Stimulated activated CD4-positive, alpha-beta T cell treated with anti-CD3 and anti-CD28 coated beads, Interleukin-15, amount 100 ng/mL, for 24 hours (primary cell): Measurements from ENCODE around the gene EML3.
"Not testable (repeated sequence)": the region's sequence is repeated elsewhere in the genome, so short reads cannot be mapped to it uniquely, and the experiment has no call there.

Experiments used
- DNase-seq: peaks from one replicate; pipeline ENCODE4 v3.0.0-alpha.2; 2020

The EML3 gene

GRCh38 chr11:62599069-62599696 is 13.4 kb downstream of the EML3 start:
- DNase-seq, result peak; percentile 97

GRCh38 chr11:62595124-62595523 is 17.5 kb downstream of the EML3 start:
- no peak for DNase-seq

DNA sequence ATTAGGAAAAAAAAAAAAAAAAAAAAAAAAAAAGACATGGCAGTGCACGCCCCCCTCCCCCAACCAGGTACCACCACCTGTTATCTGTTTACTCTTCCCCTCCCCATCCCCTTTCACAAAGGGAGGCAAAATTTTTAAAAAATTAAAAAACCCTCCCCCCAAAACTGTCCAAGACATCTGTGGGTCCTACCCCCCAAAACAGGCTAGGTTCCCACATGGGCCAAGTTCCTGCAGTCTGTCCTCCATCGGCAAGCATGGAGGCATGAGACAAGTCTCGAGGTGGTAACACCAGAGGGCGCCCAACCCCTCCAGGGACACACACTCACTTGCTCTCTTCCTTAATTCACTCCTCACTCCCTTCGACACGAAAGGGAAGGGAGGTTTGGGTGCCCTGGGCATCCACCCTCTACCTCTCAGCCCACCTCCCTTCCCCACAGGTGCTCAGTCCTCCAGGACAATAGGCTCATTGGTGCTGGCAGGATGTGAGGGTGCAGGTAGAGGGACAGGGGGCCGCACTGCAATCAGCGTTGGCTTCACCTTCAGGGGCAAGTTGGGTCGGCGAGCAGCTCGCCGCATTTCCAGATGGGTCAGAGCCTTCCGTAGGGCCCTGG is 19.0 kb downstream of the EML3 start:
- DNase-seq, result peak; percentile 88

DNA sequence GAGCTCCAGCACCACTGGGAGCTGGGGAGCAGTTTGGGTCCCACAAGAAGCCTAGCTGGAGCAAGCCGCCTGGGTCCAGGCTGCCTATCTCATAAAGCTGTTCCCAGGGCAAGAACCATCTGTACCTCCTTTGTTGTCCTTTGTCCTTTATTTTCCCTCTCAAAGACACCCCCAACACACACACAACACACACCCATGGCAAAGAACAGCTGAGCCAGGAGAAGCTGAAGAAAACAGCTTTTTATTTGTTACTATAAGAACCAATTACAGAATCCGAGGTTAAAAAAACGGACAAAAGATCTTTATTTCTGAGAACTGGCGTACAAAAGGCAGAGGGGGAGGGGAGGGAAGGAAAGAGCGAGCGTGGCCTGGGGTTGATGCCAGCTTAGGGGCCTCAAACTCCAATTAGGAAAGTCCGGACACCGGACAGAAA is 19.6 kb downstream of the EML3 start:
- no peak for DNase-seq

- DNase-seq, result no peak
Observed at GRCh38 chr11:62592146-62592815, 20.3 kb downstream of the EML3 start.

DNA sequence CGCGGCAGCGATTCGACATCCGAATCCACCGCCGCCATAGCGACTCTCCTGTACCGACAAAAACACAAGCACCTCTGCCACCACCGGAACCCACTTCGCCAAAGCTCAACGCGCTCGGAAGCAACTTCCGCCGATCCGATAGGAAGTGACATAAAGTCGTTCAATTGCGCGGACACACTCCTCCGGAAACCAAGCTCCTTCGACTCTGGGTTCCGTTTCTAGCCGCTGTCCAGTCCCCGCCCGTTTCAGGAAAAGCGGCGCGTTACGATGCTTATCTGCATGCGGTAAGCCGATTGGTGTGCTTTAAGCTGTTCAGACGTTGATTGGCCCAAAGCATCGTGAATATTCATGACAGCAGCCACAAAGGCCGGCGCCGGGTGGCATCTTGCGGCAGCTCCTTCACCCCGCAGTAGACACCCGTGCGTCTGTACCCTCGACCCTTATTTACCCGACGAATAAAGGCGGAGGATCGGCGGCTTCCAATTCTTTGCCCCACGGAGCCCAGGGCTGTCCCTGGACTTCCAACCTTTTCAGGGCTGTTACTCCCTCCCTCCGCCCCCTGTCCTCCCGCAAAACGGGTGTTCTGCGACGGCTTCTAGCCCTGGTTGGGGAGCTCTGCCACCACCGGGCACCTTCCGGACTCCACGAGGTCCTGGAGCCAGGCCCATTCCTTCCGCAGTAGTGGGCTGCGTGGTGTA is 21.0 kb downstream of the EML3 start, which contains the start of gene TUT1:
TSS of gene TUT1 (minus strand) at position 76 of the 698 bp plus-strand sequence. CDS start at position 38, 38 bp downstream.
- peak; percentile 95 for DNase-seq

DNA sequence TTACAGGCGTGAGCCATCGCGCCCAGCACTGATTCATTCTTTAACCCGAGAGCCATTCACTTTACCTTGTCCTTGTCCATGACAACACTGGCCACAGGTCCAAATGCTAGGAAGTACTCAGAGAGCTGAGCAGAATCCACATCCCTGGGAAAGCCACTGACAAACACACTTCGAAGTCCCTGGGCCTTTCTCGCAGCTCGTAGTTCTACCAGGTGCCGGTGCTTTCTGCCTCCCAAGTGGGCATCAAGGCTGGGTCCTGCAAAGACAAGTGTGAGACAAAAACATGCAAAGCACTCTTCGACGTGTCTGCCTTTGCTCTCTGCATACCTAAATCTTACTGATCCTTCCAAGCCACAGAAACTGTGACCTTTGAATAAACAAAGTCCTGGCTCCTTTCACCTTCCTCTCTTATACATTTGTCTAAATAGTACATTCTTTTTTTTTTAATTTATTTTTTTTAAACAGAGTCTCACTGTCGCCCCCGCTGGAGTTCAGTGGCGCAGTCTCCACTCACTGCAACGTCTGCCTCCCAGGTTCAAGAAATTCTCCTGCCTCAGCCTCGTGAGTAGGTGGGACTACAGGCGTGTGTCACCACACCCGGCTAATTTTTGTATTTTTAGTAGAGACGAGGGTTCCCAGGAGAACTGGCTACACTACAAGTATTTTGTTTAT is 23.5 kb downstream of the EML3 start:
- peak; percentile 44 for DNase-seq

- DNase-seq, result not testable (repeated sequence)
Observed at GRCh38 chr11:62585356-62585755, 27.2 kb downstream of the EML3 start.

DNA sequence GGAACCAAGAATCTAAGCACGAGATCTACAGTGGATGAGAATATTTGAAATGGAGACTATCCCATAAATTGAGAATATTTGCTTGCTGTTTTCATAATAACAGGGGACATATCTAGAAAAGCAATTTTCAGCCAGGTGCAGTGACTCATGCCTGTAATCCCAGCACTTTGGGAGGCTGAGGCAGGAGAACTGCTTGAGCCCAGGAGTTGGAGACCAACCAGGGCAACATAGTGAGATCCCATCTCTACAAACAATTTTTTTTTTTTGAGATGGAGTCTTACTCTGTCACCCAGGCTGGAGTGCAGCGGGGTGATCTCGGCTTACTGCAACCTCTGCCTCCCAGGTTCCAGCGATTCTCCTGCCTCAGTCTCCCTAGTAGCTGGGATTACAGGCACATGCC is 30.8 kb downstream of the EML3 start:
- DNase-seq, result not testable (repeated sequence)

DNA sequence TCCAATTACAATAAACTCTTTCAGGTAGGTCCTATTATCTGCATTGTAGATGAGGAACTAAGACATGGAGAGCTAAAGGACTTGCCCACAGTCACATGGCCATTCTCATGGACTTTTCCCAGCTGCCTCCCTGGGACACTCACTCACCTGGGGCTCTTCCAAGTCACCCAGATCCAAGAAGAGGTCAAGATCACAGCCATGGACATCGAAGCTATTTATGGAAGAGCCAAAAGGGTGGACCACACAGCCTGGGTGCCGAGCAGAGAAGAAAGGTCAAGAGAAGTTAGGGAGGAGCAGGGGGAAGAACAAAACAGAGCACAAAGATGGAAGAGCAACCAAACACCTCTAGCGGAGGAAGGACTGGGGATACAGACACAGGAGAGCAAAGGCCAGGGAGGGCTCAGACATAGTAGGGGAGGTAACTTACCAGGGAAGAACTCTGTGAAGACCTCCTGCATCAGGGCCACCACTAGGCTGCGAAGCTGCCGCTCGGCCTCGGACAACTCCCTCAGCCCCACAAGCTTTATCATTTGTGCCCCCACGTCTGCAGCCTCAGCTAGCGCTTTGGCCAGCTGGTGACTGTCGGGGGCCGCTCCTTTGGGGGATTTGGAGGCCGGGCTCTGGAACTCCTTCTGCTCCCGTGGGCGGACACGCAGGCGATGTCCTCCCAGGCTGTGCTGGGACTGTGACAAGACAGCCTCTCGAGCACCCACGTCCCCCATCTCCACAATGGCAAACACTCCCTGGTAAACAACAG is 31.4 kb downstream of the EML3 start:
- DNase-seq, result no peak

DNA sequence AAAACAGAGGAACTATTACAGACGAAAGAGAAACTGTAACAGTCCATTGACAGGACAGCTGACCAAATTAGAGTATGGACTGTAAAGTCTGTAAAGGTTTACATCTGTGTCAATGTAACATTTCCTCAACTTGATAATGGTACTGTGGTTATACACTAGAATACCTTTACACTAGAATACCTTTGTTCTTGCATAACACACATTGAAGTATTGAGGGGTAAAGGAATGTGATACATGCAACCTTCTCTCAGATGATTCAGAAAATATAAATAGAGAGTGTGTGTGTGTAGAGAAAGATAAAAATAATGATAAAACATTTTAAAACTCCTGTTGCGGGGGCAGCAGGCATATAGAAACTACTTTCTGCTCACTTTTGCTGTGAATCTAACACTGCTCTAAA is 33.3 kb downstream of the EML3 start:
- no peak for DNase-seq

DNA sequence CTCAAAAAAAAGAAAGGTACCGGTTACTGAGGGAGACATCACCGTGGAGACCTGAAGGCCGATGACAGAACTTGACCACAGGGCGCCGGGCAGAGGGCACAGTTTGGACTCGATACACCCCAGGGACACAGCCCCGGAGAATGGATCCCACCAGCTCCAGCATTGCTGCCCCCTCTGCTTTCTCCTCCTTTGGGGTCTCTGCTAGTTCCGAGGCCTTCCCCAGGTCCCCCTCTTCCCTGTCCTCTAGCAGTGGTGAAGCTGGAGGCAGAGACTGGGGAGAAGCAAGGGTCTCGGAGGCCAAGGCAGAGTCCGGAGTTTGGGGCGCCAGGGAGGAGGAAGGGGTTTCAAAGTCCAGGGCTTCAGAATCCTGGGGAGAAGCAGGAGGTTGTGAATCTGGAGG is 34.0 kb downstream of the EML3 start:
- no peak for DNase-seq

DNA sequence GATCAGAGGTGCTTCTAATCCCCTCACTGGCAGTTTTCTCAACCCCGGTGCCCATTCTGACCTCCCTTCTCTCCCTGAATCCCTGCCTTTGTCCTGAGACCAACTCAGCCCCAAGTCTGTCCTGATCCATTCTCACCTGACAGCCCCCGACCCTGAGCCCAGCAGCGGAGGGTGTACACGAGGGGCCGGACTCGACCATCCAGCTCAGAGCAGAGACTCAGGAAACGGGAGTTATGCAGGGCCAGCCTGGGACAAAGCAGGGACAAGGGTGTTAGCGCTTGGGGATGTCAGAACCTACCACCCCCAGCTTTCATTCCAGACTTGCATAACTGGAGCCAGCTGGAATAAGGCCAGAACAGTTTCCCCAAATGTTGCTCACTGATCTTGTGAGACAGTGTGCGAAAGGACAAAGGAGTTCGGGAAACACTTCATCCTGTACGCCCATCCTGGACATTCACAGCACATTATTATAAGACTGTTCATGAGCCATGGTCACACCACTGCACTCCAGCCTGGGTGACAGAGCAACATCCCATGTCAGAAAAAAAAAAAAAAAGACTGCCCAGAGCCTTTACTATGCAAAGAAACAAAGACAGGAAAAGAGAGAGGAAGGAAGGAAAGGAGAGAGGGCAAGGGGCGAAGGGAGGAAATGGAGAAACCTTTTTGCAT is 35.4 kb downstream of the EML3 start:
- no peak for DNase-seq

DNA sequence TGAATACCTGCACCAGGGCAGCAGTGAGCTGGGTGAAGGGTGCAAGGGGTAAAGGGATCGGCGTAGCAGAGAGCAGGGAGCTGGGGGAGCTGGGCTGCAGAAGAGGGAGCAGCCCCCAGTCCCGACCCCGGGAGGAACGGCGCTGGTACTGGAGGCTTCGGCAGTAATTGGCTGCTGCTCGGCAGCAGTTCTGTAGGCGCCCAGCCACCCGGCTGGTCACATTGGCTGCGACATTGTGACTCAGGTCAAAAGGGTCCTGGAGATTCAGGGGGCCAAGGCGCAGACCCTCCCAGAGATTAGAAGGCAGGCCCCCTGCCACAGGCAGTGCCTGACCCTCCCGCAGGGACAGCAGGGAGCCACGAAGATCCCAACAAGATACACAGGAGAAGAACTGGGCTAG is 36.7 kb downstream of the EML3 start:
- no peak for DNase-seq

- DNase-seq, result no peak
Observed at GRCh38 chr11:62575156-62575555, 37.4 kb downstream of the EML3 start.

- DNase-seq, result peak; percentile 35
Observed at GRCh38 chr11:62574363-62575071, 38.1 kb downstream of the EML3 start.

- DNase-seq, result peak; percentile 98
Observed at GRCh38 chr11:62573592-62574362, 38.8 kb downstream of the EML3 start, which contains the start of gene EEF1G. TSS of gene EEF1G (minus strand) at chr11:62573891. CDS start at chr11:62573842, 49 bp downstream.

DNA sequence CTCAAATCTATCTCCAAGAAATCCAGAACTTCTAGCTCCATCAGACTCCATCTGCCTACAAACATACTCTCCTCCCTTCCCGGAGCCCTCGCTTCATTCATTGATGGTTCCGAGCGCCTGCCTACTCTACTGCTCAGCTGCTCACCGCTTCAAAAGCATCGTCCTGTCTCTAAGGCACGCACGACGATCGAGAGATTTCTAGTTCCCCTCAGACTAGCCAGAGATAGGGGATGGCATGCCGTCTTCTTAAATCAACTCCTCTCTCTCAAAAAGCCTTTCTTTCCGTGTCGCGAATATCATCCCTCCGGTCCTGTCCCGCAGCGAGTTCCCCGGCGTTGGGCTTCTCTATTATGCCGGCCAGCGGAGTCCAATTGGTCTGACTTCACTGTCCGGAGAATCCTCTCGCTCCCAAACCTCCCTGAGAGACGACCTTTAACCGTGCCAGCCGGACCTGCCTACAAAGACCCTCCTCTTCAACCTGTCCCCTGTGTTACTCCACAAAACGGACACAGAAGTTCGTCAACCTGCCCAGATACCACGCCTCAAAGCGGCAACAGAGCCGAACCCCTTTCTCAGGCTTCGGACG is 39.5 kb downstream of the EML3 start:
- peak; percentile 32 for DNase-seq

DNA sequence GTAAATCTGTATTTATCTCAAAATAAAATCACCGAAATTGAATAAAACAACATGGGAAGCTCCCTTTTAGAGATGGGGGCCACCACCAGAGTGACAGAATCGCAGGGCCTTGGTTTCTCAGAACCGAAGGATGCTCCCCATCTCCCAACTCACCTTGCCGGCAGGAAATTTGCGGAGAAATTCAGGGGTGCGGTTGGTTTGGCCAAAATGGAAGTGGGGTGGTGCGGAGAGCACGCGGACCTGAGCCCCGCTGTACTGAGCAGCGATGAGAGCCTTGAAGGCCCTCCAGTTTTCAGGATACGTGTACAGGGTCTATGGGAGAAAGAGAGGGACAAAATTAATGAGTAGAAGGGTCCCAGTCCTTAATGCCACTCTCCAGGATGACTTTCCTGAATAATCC is 40.1 kb downstream of the EML3 start:
- no peak for DNase-seq

GRCh38 chr11:62571493-62571892 is 41.1 kb downstream of the EML3 start:
- DNase-seq, result not testable (repeated sequence)
